Esophagus squamous epithelium (tissue), 4 donors: ENCODE results near the gene FGF12.
A peak's percentile ranks its signal among the peaks of the same experiment; 100 is the strongest.

ENCODE experiments used
- CTCF ChIP-seq, 6 experiments: fragments of 450-650 bp in 4 of 6; fragments of 200-600 bp in 2 of 6; sonication (generic) in 2 of 6; IDR thresholded peaks; one replicate each; pipeline ENCODE4 v1.5.1; 2016 to 2019; ENCODE audit warnings: antibody characterized with exemption in 6 of 6, mild to moderate bottlenecking in 4 of 6, moderate library complexity in 4 of 6
- POLR2A ChIP-seq, 4 donors: fragments of 450-650 bp; IDR thresholded peaks; one replicate each; pipeline ENCODE4 v1.6.1; 2017; ENCODE audit warnings: antibody characterized with exemption in 4 of 4, mild to moderate bottlenecking in 4 of 4, moderate library complexity in 3 of 4

GRCh38 chr3:192467230-192468140 lies 259.9 kb downstream of the FGF12 start:
- peak; percentile 38 to 87 (median 84) for TF ChIP-seq CTCF (IDR thresholded peaks at IDR 0.05)
- no peak for TF ChIP-seq POLR2A (IDR thresholded peaks at IDR 0.05)
